ENCODE measurements around the gene MX1.

Gene MX1

DNA sequence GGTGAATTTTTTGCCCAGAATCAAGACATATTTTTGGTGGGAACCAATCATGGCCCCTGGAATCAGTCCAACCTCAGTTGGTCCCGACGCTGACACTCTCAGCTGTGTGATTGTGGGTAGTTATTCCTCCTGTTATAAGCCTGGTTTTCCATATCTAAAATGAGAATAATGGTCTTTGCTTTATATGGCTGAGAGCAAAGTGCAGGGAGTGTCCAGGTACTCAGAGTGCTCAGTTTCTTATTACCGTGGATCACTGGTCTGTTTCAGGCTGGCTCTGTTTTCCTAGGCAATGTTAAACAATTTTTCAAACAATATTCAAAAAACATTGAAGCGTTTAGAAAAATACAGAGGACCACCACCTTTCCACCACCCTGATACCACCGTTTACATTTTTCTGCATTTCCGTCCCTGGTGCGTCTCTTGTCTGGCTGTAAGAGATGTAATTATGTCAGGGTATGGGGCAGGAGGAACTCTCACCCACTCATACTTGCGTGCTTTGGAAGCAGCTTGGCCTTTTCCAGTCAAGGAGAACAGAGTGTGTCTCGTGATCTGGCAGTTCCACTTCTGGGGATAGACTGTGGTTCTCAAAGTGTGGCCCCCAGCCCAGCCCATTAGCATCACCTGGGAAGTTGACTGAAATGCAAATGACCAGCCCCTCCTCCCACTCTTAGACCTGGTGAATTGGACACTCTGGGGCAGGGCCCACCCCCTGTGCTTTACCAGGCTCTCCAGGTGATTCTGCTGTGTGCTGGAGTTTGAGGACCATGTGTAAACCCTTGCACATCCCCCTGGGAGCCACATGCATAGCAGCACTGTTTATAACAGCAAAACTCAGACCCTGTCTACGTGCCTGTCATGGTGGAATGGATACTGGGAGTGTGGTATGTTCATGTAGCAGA is 6.8 kb downstream of the MX1 start:
- DNase-seq (ENCODE audit: low spot score) = no peak

GRCh38 chr21:41433566-41433965 is 7.5 kb downstream of the MX1 start:
- no peak for DNase-seq (ENCODE audit: low spot score)

GRCh38 chr21:41435706-41436105 is 9.7 kb downstream of the MX1 start:
- DNase-seq (ENCODE audit: low spot score) = no peak

GRCh38 chr21:41437729-41438128 is 11.7 kb downstream of the MX1 start:
- DNase-seq (ENCODE audit: low spot score) = no peak

GRCh38 chr21:41438425-41439113 is 12.5 kb downstream of the MX1 start:
- DNase-seq (ENCODE audit: low spot score) = no peak

- DNase-seq (ENCODE audit: low spot score) = no peak
Observed at GRCh38 chr21:41439248-41439647, 13.2 kb downstream of the MX1 start.

DNA sequence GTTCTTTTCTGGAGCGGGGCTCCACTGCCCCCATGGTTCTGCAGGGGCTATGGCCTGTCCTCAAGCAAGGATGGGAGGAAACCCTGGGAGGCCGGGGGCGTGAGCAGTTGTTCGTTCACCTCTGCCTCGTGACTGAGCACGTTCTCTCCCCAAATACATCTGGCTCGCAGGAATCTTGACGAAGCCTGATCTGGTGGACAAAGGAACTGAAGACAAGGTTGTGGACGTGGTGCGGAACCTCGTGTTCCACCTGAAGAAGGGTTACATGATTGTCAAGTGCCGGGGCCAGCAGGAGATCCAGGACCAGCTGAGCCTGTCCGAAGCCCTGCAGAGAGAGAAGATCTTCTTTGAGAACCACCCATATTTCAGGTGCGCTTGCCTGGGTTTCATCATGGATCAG is 15.5 kb downstream of the MX1 start:
- DNase-seq (ENCODE audit: low spot score) = no peak

GRCh38 chr21:41442481-41443186 is 16.6 kb downstream of the MX1 start:
- DNase-seq (ENCODE audit: low spot score) = no peak

DNA sequence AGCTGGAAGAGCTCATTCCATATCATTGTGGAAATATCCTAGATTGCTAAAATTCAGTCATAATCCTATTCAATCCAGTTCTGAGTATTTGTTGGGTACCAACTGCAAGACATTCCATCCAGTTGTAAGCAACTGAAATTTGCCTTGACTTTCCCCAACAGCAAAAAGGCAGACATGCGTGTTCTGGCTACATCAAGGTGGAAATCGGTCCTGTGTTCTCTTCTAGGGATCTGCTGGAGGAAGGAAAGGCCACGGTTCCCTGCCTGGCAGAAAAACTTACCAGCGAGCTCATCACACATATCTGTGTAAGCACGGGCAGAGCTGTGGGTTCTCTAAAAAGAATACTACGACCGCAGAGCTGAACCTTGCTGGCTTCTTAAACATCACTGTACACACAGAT is 17.5 kb downstream of the MX1 start:
- no peak for DNase-seq (ENCODE audit: low spot score)

GRCh38 chr21:41444703-41445464 is 18.8 kb downstream of the MX1 start:
- DNase-seq (ENCODE audit: low spot score) = no peak

GRCh38 chr21:41445465-41445862 is 19.4 kb downstream of the MX1 start:
- no peak for DNase-seq (ENCODE audit: low spot score)

- no peak for DNase-seq (ENCODE audit: low spot score)
Observed at GRCh38 chr21:41446586-41446985, 20.5 kb downstream of the MX1 start.

DNA sequence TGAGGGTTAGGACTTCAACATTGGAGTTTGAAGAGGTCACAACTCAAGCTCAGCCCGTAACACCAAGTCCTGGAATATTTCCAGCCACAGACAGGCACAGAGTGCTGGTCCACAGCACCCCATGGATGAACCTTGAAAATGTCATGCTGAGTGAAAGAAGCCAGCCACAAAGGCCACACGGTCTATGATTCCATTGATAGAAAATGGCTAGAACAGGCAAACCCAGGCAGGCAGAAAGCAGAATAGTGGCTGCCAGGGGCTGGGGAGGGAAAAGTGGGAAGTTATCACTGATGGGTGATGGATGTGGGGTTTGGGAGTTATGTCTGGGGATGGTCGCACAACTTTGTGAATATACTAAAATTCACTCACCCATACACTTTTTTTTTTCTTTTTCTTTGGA is 21.3 kb downstream of the MX1 start:
- DNase-seq (ENCODE audit: low spot score) = no peak

DNA sequence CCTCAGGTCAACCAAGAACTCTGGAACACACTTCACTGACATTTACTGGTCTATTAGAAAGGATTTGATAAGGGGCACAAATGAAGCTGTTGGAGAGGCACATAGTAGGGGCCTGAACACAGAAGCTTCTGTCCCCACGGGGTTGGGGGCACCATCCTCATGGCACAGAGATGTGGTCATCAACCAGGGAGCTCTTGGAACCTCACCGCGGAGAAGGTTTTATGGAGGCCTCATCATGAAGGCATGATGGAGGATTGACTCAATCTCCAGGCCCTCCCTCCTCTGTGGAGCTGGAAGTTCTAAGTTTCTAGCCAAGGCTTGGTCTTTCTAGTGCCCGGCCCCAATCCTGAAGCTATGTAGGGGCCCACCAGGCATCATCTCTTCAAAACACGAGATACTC is 23.6 kb downstream of the MX1 start:
- DNase-seq (ENCODE audit: low spot score) = no peak

GRCh38 chr21:41451753-41452676 is 26.0 kb downstream of the MX1 start:
- no peak for DNase-seq (ENCODE audit: low spot score)

DNA sequence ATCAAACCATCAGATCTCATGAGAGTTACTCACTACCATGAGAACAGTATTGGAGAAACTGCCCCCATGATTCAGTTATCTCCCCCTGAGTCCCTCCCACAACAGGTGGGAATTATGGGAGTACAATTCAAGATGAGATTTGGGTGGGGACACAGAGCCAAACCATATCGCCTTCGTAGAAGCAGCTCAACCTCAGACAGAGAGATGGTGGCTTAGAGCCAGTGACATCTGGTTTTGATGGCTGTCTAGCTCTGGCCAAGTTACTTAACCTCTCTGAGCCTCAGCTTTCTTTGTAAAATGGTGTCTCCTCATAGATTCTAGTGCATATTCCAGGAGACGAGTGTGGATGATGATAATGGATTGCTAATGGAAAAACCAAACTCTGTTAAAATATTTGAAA is 27.2 kb downstream of the MX1 start:
- DNase-seq (ENCODE audit: low spot score) = no peak

DNA sequence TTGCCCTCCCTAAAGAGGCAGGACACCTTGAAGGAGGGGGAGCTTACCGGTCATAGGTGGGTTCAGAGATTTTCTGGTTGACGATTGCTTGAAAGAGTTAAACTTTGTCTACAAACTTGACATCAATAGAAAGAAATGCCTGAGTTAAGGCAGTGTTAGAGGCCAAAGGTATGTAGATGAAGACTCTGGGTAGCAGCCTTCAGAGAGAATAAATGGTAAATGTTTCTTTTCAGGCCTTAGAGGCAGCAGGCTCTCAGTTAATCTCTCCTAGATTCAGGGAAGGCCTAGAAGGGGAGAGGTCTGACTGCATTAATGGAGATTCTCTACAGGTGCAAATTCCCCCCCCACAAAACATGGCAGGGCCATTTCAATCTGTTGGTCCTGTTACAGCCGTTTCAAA is 27.7 kb downstream of the MX1 start:
- no peak for DNase-seq (ENCODE audit: low spot score)

- DNase-seq (ENCODE audit: low spot score) = no peak
Observed at GRCh38 chr21:41458121-41458520, 32.1 kb downstream of the MX1 start.

- no peak for DNase-seq (ENCODE audit: low spot score)
Observed at GRCh38 chr21:41458559-41458958, 32.5 kb downstream of the MX1 start.

GRCh38 chr21:41459884-41460534 is 34.0 kb downstream of the MX1 start:
- DNase-seq (ENCODE audit: low spot score) = no peak

Measured in AG08396 (cell line).